ENCODE data around the gene ANKRD36.
"Not testable (repeated sequence)": the region's sequence is repeated elsewhere in the genome, so short reads cannot be mapped to it uniquely, and the experiment has no call there.

ANKRD36 gene

DNA sequence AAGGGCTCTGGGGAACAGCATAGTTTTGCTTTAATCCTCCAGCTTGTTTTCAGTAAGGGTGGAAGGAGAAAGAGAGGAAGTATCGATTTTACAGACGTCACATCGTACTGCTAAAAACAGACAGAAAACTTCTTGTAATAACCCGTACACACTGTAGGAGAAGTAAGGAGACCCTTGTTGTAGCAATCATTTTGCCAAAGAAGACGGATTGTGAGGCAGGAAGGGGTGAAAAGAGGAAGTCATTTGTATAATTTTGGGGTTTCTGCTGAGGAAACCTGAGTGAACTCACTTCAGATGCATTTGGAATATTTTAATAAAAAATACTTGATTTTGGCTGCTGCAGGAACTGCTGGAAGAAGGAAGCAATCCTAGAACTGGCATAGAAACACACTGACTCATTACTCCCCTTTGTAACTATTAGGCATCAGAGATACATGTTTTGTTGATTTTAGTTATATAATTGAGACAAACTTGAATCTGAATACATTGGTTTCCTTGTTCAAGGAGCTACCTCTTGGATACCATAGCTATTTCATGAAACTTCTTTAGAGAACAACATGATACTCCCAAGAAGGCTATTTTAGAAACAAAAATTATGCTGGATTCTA lies 89.8 kb downstream of the ANKRD36 start:
- DNase-seq (ENCODE audit: low read depth) = not testable (repeated sequence)

DNA sequence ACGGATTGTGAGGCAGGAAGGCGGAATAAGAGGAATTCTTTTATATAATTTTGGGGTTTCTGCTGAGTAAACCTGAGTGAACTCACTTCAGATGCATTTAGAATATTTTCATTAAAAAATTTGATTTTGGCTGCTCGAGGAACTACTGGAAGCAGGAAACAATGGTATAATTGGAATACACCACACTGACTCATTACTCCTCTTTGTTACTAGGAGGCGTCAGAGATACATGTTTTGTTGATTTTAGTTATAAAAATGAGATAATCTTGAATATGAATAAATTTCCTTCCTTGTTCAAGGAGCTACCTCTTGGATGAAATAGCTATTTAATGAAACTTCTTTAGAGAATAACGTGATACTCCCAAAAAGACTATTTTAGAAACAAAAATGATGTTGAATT lies 97.4 kb downstream of the ANKRD36 start:
- no peak for DNase-seq (ENCODE audit: low read depth)
- TF ChIP-seq, protein P1, sequence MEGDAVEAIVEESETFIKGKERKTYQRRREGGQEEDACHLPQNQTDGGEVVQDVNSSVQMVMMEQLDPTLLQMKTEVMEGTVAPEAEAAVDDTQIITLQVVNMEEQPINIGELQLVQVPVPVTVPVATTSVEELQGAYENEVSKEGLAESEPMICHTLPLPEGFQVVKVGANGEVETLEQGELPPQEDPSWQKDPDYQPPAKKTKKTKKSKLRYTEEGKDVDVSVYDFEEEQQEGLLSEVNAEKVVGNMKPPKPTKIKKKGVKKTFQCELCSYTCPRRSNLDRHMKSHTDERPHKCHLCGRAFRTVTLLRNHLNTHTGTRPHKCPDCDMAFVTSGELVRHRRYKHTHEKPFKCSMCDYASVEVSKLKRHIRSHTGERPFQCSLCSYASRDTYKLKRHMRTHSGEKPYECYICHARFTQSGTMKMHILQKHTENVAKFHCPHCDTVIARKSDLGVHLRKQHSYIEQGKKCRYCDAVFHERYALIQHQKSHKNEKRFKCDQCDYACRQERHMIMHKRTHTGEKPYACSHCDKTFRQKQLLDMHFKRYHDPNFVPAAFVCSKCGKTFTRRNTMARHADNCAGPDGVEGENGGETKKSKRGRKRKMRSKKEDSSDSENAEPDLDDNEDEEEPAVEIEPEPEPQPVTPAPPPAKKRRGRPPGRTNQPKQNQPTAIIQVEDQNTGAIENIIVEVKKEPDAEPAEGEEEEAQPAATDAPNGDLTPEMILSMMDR (conservative IDR thresholded peaks at IDR 0.05; ENCODE audit: low read depth, low read length) = no peak
- H3K4me3 ChIP-seq (ENCODE audit: low read depth, low read length) = no peak overlapping the region

More for the DNA sequence above, 89.8 kb downstream of the ANKRD36 start:
- H3K4me3 ChIP-seq (ENCODE audit: low read depth, low read length) = not testable (repeated sequence)

DNA sequence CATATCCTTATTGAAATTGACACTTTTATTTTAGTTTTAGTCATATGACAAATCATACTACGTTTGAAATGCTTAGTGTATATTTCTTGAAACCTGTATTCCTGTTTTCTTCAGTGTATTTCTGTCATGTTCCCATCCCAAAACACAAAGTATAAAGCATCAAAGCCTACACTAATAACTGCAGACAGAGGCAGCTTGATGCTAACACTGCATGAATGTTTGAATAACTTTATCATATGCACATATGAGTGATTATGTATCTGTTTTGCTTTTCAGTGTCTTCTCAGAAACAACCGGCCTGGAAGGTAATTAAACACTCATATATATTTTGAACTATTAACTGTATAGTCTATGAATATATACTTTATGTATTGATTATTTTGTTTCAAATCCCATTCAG lies 102.1 kb downstream of the ANKRD36 start:
- H3K4me3 ChIP-seq (ENCODE audit: low read depth, low read length); DNase-seq (ENCODE audit: low read depth): not testable (repeated sequence)

- not testable (repeated sequence) for DNase-seq (ENCODE audit: low read depth); H3K4me3 ChIP-seq (ENCODE audit: low read depth, low read length)
Observed at GRCh38 chr2:97230848-97231585, 118.1 kb downstream of the ANKRD36 start.

- DNase-seq (ENCODE audit: low read depth); H3K4me3 ChIP-seq (ENCODE audit: low read depth, low read length): not testable (repeated sequence)
Observed at GRCh38 chr2:97232981-97233380, 120.0 kb downstream of the ANKRD36 start.

DNA sequence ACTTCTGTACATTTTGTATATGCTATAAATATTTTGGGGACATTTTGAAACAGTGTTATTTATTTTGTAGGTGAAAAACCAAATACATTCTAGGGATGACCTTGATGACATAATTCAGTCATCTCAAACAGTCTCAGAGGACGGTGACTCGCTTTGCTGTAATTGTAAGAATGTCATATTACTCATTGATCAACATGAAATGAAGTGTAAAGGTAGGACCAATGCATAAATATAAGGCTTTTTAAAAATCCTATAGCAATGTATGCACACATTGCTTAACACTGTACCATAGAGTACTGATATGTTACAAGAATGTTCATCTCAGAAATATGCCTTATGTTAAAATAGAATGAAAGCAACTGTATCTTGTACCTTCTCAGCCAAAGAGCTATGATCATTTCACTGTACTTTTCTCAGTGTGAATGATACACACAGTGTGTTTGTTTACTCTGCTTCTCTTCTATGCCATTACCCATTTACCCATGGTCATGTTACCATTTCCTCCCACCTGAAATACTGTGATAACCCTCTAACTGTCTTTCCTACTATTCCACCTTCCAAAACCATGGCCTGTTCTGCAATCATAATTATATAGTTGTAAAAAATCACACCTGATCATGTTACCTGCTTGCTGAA lies 120.8 kb downstream of the ANKRD36 start:
- not testable (repeated sequence) for H3K4me3 ChIP-seq (ENCODE audit: low read depth, low read length); DNase-seq (ENCODE audit: low read depth)

- DNase-seq (ENCODE audit: low read depth); H3K4me3 ChIP-seq (ENCODE audit: low read depth, low read length): not testable (repeated sequence)
Observed at GRCh38 chr2:97261192-97261591, 148.2 kb downstream of the ANKRD36 start.

GRCh38 chr2:97266449-97266848 lies 153.5 kb downstream of the ANKRD36 start:
- not testable (repeated sequence) for DNase-seq (ENCODE audit: low read depth)

GRCh38 chr2:97267411-97268074 lies 154.6 kb downstream of the ANKRD36 start:
- no peak for DNase-seq (ENCODE audit: low read depth)
- no peak overlapping the region for H3K4me3 ChIP-seq (ENCODE audit: low read depth, low read length)
- TF ChIP-seq, protein P1 (conservative IDR thresholded peaks at IDR 0.05; ENCODE audit: low read depth, low read length) = no peak

More at GRCh38 chr2:97266449-97266848, 153.5 kb downstream of the ANKRD36 start:
- H3K4me3 ChIP-seq (ENCODE audit: low read depth, low read length) = not testable (repeated sequence)

- H3K4me3 ChIP-seq (ENCODE audit: low read depth, low read length); DNase-seq (ENCODE audit: low read depth): not testable (repeated sequence)
Observed at GRCh38 chr2:97268075-97268591, 155.2 kb downstream of the ANKRD36 start.

- not testable (repeated sequence) for H3K4me3 ChIP-seq (ENCODE audit: low read depth, low read length); DNase-seq (ENCODE audit: low read depth)
Observed at GRCh38 chr2:97276232-97276798, 163.4 kb downstream of the ANKRD36 start.

DNA sequence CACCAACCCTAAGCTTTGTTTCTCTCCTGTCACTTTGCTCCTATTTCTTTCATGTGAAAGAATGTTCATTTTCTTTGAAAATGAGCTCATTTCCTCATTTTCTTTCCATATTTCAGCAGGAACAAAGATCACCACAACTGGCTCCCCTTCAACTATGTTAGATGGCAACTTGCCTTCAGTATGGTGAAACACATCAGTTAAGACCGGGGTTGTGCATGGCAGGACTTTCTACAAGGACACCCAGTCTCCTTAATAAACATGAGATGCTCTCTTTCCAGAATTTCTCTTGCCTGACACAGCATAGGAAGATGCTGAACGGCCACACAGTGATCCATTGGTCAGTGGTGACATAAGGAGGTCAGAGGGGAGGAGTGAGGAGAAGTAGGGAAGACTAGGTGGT lies 172.2 kb downstream of the ANKRD36 start:
- not testable (repeated sequence) for H3K4me3 ChIP-seq (ENCODE audit: low read depth, low read length); DNase-seq (ENCODE audit: low read depth)

DNA sequence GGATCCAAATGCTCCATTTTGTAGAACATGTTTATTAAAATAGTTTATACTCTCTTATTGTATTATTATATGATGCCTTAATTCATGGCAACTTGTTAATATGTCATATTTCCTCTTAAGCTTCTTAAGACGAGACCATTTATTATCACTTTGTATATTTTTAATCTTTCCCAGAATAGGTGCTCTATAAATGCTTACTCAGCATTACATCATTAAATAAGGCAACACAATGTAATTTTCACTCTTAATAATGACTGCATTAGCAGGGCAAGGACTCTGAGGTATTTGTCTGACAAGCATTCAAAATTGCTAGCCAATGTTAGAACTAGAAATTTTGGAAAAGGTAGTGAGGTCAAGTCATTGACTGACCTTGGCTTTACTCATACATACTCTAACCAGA lies 180.7 kb downstream of the ANKRD36 start:
- DNase-seq (ENCODE audit: low read depth); H3K4me3 ChIP-seq (ENCODE audit: low read depth, low read length): not testable (repeated sequence)

All from choroid plexus epithelial cell (primary cell).